KMS-11 (cell line): ENCODE data around the gene FER1L5.
"Not testable (repeated sequence)": the region's sequence is repeated elsewhere in the genome, so short reads cannot be mapped to it uniquely, and the experiment has no call there.

Experiments used
- H2AFZ ChIP-seq: fragments of 200-600 bp; sonication (generic); 2 replicates; pipeline ENCODE4 v1.6.1; 2016; ENCODE audit warnings: antibody characterized with exemption, mixed run types, low read depth
- H3K27ac ChIP-seq: fragments of 200-600 bp; sonication (generic); 2 replicates; pipeline ENCODE4 v1.6.1; 2016; ENCODE audit warnings: mild to moderate bottlenecking, mixed run types
- H3K27me3 ChIP-seq: fragments of 200-600 bp; sonication (generic); 2 replicates; pipeline ENCODE4 v1.6.1; 2017; ENCODE audit warnings: mild to moderate bottlenecking, low read depth, mixed run types, moderate library complexity; ENCODE audit not compliant: insufficient read depth
- H3K36me3 ChIP-seq: fragments of 200-600 bp; sonication (generic); 2 replicates; pipeline ENCODE4 v1.6.1; 2017; ENCODE audit warnings: mild to moderate bottlenecking, mixed run types; ENCODE audit not compliant: insufficient read depth
- H3K4me1 ChIP-seq: fragments of 200-600 bp; sonication (generic); 2 replicates; pipeline ENCODE4 v1.6.1; 2016; ENCODE audit warnings: mild to moderate bottlenecking, low read depth, mixed run types; ENCODE audit not compliant: poor library complexity, severe bottlenecking
- H3K4me2 ChIP-seq: fragments of 200-600 bp; sonication (generic); 2 replicates; pipeline ENCODE4 v1.7.0; 2016; ENCODE audit warnings: mild to moderate bottlenecking, mixed run types
- H3K4me3 ChIP-seq: fragments of 200-600 bp; sonication (generic); IDR thresholded peaks from 2 replicates; pipeline ENCODE4 v1.6.1; 2017; ENCODE audit warnings: low read depth, low read length, mixed read lengths; ENCODE audit not compliant: insufficient read depth
- H3K79me2 ChIP-seq: fragments of 200-600 bp; sonication (generic); 2 replicates; pipeline ENCODE4 v1.6.1; 2016; ENCODE audit warnings: low read depth, mixed run types; ENCODE audit not compliant: insufficient read depth
- H3K9ac ChIP-seq: fragments of 200-600 bp; sonication (generic); 2 replicates; pipeline ENCODE4 v1.6.1; 2016; ENCODE audit warnings: mild to moderate bottlenecking, mixed run types
- H4K20me1 ChIP-seq: fragments of 200-600 bp; sonication (generic); 2 replicates; pipeline ENCODE4 v1.6.1; 2016; ENCODE audit warnings: mild to moderate bottlenecking, mixed run types; ENCODE audit not compliant: insufficient read depth
- CTCF ChIP-seq: fragments of 200-600 bp; sonication (generic); conservative IDR thresholded peaks from 2 replicates; pipeline ENCODE4 v1.6.1; 2017; ENCODE audit warnings: low read depth, mild to moderate bottlenecking, antibody characterized with exemption, low read length, moderate library complexity, mixed read lengths

The FER1L5 gene

GRCh38 chr2:96649342-96649741, 6.8 kb downstream of the FER1L5 start:
- H3K9ac ChIP-seq = no peak overlapping the region
- no peaks in the 10 kb centered on the region for H3K27me3 ChIP-seq
- H3K4me3 ChIP-seq = no peak overlapping the region
- no peak overlapping the region for H3K4me2 ChIP-seq
- no peak for TF ChIP-seq CTCF
- no peaks in the 10 kb centered on the region for H3K79me2 ChIP-seq
- no peak overlapping the region for H2AFZ ChIP-seq
- H3K4me1 ChIP-seq = no peaks in the 10 kb centered on the region
- H3K36me3 ChIP-seq = no peaks in the 10 kb centered on the region
- H4K20me1 ChIP-seq = no peaks in the 10 kb centered on the region
- no peak overlapping the region for H3K27ac ChIP-seq

GRCh38 chr2:96651793-96652192, 9.2 kb downstream of the FER1L5 start:
- no peaks in the 10 kb centered on the region for H4K20me1 ChIP-seq
- H3K27me3 ChIP-seq = no peaks in the 10 kb centered on the region
- no peaks in the 10 kb centered on the region for H3K36me3 ChIP-seq
- TF ChIP-seq CTCF = no peak
- no peaks in the 10 kb centered on the region for H3K4me1 ChIP-seq
- no peak overlapping the region for H3K9ac ChIP-seq
- no peaks in the 10 kb centered on the region for H3K79me2 ChIP-seq
- no peak overlapping the region for H2AFZ ChIP-seq
- H3K27ac ChIP-seq = no peak overlapping the region
- no peak overlapping the region for H3K4me3 ChIP-seq
- H3K4me2 ChIP-seq = no peak overlapping the region

- H3K27me3 ChIP-seq, H3K36me3 ChIP-seq, H4K20me1 ChIP-seq, H3K79me2 ChIP-seq, H3K4me3 ChIP-seq, H3K27ac ChIP-seq, H3K9ac ChIP-seq, H3K4me2 ChIP-seq, H2AFZ ChIP-seq, H3K4me1 ChIP-seq: not testable (repeated sequence)
Measured at GRCh38 chr2:96654791-96655190, 12.2 kb downstream of the FER1L5 start.

- H3K9ac ChIP-seq = no peak overlapping the region
- H3K27ac ChIP-seq = no peak overlapping the region
- TF ChIP-seq CTCF = no peak
- no peaks in the 10 kb centered on the region for H4K20me1 ChIP-seq
- H3K4me1 ChIP-seq = no peaks in the 10 kb centered on the region
- H3K79me2 ChIP-seq = no peaks in the 10 kb centered on the region
- H3K4me2 ChIP-seq = no peak overlapping the region
- no peaks in the 10 kb centered on the region for H3K27me3 ChIP-seq
- H3K4me3 ChIP-seq = no peak overlapping the region
- no peak overlapping the region for H2AFZ ChIP-seq
- H3K36me3 ChIP-seq = no peaks in the 10 kb centered on the region
Measured at GRCh38 chr2:96655526-96655925, 13.0 kb downstream of the FER1L5 start.

- H3K79me2 ChIP-seq = no peaks in the 10 kb centered on the region
- no peak overlapping the region for H2AFZ ChIP-seq
- H3K4me2 ChIP-seq = no peak overlapping the region
- no peaks in the 10 kb centered on the region for H4K20me1 ChIP-seq
- H3K4me1 ChIP-seq = no peaks in the 10 kb centered on the region
- no peaks in the 10 kb centered on the region for H3K36me3 ChIP-seq
- H3K27me3 ChIP-seq = no peaks in the 10 kb centered on the region
- no peak overlapping the region for H3K9ac ChIP-seq
- no peak for TF ChIP-seq CTCF
- H3K4me3 ChIP-seq = no peak overlapping the region
- H3K27ac ChIP-seq = no peak overlapping the region
Measured at GRCh38 chr2:96656540-96656939, 14.0 kb downstream of the FER1L5 start.
